SK-N-SH (cell line): Measurements from ENCODE around the gene UBLCP1.
"Not testable (repeated sequence)": the region's sequence is repeated elsewhere in the genome, so short reads cannot be mapped to it uniquely, and the experiment has no call there.

Source experiments
- CHD2 ChIP-seq: fragments of 150-350 bp; IDR thresholded peaks from 2 replicates; pipeline ENCODE4 v1.6.1; 2018; ENCODE audit warnings: low read length; ENCODE audit not compliant: partially characterized antibody
- EZH2phosphoT487 ChIP-seq: fragments of 200-600 bp; sonication (generic); IDR thresholded peaks from 2 replicates; pipeline ENCODE4 v1.6.1; 2017; ENCODE audit warnings: low read depth, mixed run types, mild to moderate bottlenecking, antibody characterized with exemption, moderate library complexity, borderline replicate concordance
- MXI1 ChIP-seq: IDR thresholded peaks from 2 replicates; pipeline ENCODE4 v1.6.1; 2012; ENCODE audit warnings: mild to moderate bottlenecking, low read depth, low read length, improper control_type of control experiment
- POLR2AphosphoS5 ChIP-seq: IDR thresholded peaks from 2 replicates; pipeline ENCODE4 v1.6.1; 2012; ENCODE audit warnings: low read depth, low read length
- RXRA ChIP-seq: IDR thresholded peaks from 2 replicates; pipeline ENCODE4 v1.4.0; 2012; ENCODE audit warnings: low read depth, mild to moderate bottlenecking, borderline replicate concordance
- SMC3 ChIP-seq: IDR thresholded peaks from 2 replicates; pipeline ENCODE4 v1.6.1; 2012; ENCODE audit warnings: low read depth, low read length, improper control_type of control experiment
- TAF1 ChIP-seq: IDR thresholded peaks from 2 replicates; pipeline ENCODE4 v1.6.1; 2012; ENCODE audit warnings: low read depth, mild to moderate bottlenecking, low read length, moderate library complexity, borderline replicate concordance
- TEAD4 ChIP-seq: IDR thresholded peaks from 2 replicates; pipeline ENCODE4 v1.4.0; 2012; ENCODE audit warnings: mild to moderate bottlenecking, borderline replicate concordance; ENCODE audit not compliant: insufficient read depth
- YY1 ChIP-seq: IDR thresholded peaks from 2 replicates; pipeline ENCODE4 v1.4.0; 2012; ENCODE audit warnings: low read depth, mild to moderate bottlenecking
- TF ChIP-seq, protein P1 (sequence below): fragments of 200-600 bp; sonication (generic); IDR thresholded peaks from 2 replicates; pipeline ENCODE4 v1.6.1; 2017; ENCODE audit warnings: antibody characterized with exemption, mild to moderate bottlenecking, moderate library complexity

DNA sequence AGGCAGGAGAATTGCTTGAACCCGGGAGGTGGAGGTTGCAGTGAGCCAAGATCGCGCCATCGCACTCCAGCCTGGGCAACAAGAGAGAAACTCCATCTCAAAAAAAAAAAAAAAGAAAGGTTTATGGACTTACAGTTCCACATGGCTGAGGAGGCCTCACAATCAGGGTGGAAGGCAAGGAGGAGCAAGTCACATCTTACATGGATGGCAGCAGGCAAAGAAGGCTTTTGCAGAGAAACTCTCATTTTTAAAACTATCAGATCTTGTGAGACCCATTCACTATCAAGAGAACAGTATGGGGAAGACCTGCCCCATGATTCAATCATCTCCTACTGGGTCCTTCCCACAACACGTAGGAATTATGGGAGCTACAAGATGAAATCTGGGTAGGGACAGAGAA is 34.2 kb downstream of the UBLCP1 start:
- TF ChIP-seq SMC3, MXI1, RXRA, YY1, TEAD4, TAF1, EZH2phosphoT487, CHD2, POLR2AphosphoS5: not testable (repeated sequence)
- TF ChIP-seq, protein P1, sequence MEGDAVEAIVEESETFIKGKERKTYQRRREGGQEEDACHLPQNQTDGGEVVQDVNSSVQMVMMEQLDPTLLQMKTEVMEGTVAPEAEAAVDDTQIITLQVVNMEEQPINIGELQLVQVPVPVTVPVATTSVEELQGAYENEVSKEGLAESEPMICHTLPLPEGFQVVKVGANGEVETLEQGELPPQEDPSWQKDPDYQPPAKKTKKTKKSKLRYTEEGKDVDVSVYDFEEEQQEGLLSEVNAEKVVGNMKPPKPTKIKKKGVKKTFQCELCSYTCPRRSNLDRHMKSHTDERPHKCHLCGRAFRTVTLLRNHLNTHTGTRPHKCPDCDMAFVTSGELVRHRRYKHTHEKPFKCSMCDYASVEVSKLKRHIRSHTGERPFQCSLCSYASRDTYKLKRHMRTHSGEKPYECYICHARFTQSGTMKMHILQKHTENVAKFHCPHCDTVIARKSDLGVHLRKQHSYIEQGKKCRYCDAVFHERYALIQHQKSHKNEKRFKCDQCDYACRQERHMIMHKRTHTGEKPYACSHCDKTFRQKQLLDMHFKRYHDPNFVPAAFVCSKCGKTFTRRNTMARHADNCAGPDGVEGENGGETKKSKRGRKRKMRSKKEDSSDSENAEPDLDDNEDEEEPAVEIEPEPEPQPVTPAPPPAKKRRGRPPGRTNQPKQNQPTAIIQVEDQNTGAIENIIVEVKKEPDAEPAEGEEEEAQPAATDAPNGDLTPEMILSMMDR: not testable (repeated sequence)
